GM21526 (cell line): ENCODE data around the gene PPP2R3C.
A peak's percentile ranks its signal among the peaks of the same experiment; 100 is the strongest.
"Not testable (repeated sequence)": the region's sequence is repeated elsewhere in the genome, so short reads cannot be mapped to it uniquely, and the experiment has no call there.

ENCODE experiments used
- ATAC-seq: cut with Tn5 transposase; IDR thresholded peaks from one replicate; pipeline ENCODE4 v1.9.1; 2021; ENCODE audit warnings: moderate library complexity; ENCODE audit not compliant: unreplicated experiment, low FRiP score

The PPP2R3C gene

DNA sequence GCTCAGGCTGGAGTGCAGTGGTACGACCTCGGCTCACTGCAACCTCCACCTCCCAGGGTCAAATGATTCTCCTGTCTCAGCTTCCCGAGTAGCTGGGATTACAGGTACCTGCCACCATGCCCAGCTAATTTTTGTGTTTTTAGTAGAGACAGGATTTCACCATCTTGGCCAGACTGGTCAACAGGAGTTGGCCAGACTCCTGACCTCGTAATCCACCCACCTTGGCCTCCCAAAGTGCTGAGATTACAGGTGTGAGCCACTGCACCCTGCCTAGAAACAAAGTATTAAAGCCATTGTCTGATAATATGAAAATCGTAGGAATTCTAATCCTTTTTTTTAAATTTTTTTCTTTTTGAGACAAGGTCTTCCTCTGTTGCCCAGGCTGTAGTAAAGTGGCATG lies 56.1 kb downstream of the PPP2R3C start:
- ATAC-seq: not testable (repeated sequence)

DNA sequence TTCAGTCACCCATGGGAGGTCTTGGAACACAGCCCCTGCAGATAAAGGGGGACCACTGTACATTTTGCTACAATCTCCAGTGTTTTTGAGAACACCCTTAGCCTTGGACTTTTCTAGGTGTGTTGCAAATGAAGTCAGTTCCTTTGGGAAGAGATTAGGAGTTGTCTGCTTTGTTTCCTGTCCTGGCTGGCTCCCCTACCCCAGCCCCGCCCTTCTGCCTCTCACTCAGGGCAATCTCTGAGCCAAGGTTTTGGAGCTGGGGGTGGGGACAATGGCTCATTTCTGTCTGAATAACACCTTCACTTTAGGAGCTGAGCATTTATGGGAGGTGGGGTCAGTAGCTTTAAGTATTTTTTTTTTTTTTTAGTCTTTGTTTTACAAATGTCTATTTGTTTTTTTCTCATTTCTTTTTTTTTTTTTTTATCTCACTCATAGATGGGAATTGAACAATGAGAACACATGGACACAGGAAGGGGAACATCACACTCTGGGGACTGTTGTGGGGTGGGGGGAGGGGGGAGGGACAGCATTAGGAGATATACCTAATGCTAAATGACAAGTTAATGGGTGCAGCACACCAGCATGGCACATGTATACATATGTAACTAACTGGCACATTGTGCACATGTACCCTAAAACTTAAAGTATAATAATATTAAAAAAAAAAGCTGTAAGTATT lies 60.5 kb downstream of the PPP2R3C start:
- ATAC-seq: not testable (repeated sequence)

DNA sequence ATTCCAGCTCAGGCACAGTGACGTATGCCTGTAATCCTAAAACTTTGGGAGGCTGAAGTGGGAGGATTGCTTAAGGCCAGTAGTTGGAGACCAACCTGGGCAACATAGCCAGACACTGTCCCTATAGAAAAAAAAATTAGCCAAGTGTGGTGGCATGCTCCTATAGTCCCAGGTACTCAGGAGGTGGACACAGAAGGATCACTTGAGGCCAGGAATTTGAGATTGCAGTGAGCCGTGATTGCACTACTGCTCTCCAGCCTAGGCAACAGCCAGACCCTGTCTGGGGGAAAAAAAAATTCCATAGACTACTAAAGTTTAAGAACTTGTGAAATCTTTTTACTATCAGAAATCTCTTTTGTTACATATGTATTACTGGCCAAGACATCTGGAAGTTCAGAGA lies 69.2 kb downstream of the PPP2R3C start:
- no peak for ATAC-seq

DNA sequence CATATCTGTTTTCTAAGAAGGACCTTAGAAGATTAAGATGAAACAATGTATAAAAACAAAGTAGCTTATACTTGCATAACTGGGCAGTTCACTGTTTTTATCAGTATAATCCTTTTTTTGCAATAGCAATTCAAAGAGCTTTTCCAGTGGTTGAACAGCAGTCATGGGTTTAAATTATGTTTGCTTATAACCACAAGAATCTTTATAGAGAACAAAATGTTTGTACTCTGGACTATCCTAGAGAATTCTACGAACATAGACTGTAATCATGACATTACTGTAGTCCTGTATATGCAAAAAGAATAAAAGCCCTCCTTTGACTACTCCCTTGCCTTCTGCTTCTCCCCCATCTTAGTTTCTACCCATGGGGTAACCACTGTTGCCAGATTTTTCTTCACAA lies 70.0 kb downstream of the PPP2R3C start:
- ATAC-seq: no peak

DNA sequence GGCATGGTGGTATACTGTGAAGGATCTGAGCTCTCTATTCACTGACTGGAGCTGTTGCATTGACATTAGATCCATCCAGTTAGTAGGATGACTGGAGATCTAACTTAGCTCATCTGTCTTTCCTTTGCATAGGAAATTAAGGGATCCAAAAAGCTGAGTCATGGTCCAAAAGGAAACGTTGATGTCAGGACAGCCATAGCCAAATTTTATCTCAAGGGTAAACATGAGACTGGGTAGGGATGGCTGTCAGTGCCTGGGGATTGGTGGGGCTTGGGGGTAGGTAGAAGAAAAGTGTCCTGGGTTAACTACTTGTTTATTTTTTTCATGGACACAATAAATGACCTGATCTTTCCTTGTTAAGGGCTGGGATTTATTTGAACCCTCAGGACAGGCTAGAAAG lies 71.1 kb downstream of the PPP2R3C start:
- ATAC-seq: no peak

GRCh38 chr14:35047976-35048513 lies 73.7 kb downstream of the PPP2R3C start:
- ATAC-seq: no peak

DNA sequence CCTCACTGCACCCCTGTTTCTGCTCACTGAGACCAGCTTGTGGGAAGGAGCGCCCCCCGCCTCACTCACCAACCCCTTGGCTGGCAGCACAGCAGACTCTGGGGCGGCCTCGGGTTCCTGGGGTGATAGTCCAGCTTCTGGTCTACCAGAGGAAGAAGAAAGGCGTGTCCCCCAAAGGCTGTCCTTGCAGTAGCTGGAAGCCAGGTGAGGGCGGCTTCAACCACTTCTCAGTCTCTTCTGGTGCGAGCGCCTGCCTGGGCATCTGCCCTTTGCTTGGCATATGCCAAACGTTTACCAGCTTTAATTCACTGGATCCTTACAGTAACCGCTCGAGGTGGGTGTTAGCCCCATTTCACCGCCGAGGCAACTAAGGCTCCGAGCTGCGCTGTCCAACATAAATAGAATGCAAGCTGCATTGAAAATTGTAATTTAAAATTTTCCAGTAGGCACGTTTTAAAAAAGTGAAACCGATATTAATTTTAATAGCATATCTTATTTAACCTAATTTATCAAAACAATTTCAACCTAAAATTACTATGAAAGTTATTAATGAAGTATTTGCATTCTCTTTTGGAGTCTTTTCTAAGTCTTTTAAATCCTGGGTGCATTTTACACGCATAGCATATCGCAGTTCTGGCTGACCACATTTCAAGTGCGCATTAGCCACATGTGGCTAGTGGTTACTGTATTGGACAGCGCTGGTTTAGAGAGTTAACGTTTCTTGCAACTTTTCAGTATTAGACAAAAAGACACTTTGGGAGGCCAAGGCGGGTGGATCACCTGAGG lies 74.8 kb downstream of the PPP2R3C start:
- peak; percentile 36 for ATAC-seq

GRCh38 chr14:35046048-35046750 lies 75.6 kb downstream of the PPP2R3C start, which contains the start of gene FAM177A1:
Gene FAM177A1 (plus strand): TSS chr14:35046272. CDS start chr14:35046464, 192 bp downstream.
- peak; percentile 87 for ATAC-seq

DNA sequence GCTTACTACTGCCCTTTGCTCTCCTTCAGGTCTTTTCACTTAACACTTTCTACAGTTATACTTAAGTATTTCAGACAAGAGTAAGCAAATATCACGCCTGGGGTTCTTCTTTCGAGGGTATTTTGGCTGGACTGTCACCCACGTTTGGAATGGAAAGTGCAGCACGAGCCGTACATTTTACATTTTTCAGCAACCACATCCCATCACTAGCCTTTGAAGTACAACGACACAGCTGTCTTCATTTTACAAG lies 76.1 kb downstream of the PPP2R3C start:
- ATAC-seq: no peak

GRCh38 chr14:35044939-35045797 lies 76.6 kb downstream of the PPP2R3C start:
- no peak for ATAC-seq

DNA sequence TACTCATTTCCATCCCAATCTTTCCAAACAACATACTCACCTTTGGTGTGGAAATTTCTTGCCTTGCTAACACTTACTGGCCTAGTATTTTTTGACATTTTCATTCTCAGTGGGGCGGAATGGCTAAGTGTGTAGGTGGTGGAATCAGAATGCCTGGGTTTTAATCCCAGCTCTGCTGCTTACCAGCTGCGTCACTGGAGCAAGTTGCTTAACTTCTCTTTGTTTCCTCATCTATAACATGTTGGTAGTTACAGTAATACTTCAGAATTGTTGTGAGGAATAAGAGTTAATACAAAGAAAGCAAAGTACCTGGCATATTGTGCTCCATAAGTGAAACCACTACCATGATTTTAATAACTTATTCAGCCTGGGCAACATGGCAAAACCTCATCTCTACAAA lies 78.7 kb downstream of the PPP2R3C start:
- ATAC-seq: no peak

- ATAC-seq: no peak
Measured at GRCh38 chr14:35042632-35043031, 79.2 kb downstream of the PPP2R3C start.

GRCh38 chr14:35038312-35038711 lies 83.5 kb downstream of the PPP2R3C start:
- not testable (repeated sequence) for ATAC-seq
